ENCODE measurements around the gene SCD5. TPM values are rescaled to one million over a fixed set of nuclear protein-coding genes. Genes with fewer than 3 reads are reported as not detected.

Gene SCD5
- total RNA-seq, 2 donors from 2014 or later, result 51.4 TPM

DNA sequence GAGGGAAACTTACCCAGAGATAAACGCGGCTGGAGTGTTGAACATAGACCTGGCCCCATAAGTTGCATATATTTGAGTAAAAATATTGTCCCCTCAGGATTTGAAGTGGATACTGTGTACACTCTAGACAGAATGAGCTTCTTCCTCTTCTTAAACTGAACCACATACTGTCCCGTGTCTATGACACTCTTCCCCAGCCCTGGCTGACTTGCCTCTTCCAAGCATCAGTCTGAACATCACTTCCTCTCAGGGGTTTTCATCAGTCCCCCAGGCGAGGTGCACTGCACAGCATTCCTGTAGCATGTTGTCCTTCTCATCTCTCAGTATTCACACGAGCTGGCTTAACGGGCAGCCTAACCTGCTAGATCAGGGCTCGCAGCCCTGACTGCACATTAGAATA, 156.3 kb downstream of the SCD5 start:
- intact Hi-C loops (cut with DNase I), result no loop called here
- Histone ChIP-seq H3K27me3 (no peaks in the 10 kb centered on the region), H3K4me1 (peaks cover 12% of the 10 kb centered on the region), H3K36me3 (replicated peaks in 1 of 2; ENCODE audit: insufficient read depth in 1 of 2, low read depth in 2 of 2) (no peaks in the 10 kb centered on the region), H3K4me3 (no peak overlapping the region), H3K27ac (no peak overlapping the region), H3K9me3 (no peaks in the 10 kb centered on the region)
- DNase-seq, result no peak
- ATAC-seq, result no peak
- WGBS, 2 donors, result 69 to 74% methylated on average over 7 of the region's 7 CpGs
- no peak for TF ChIP-seq POLR2A (IDR thresholded peaks at IDR 0.05)
- TF ChIP-seq, protein P1, sequence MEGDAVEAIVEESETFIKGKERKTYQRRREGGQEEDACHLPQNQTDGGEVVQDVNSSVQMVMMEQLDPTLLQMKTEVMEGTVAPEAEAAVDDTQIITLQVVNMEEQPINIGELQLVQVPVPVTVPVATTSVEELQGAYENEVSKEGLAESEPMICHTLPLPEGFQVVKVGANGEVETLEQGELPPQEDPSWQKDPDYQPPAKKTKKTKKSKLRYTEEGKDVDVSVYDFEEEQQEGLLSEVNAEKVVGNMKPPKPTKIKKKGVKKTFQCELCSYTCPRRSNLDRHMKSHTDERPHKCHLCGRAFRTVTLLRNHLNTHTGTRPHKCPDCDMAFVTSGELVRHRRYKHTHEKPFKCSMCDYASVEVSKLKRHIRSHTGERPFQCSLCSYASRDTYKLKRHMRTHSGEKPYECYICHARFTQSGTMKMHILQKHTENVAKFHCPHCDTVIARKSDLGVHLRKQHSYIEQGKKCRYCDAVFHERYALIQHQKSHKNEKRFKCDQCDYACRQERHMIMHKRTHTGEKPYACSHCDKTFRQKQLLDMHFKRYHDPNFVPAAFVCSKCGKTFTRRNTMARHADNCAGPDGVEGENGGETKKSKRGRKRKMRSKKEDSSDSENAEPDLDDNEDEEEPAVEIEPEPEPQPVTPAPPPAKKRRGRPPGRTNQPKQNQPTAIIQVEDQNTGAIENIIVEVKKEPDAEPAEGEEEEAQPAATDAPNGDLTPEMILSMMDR (IDR thresholded peaks at IDR 0.05), result no peak

DNA sequence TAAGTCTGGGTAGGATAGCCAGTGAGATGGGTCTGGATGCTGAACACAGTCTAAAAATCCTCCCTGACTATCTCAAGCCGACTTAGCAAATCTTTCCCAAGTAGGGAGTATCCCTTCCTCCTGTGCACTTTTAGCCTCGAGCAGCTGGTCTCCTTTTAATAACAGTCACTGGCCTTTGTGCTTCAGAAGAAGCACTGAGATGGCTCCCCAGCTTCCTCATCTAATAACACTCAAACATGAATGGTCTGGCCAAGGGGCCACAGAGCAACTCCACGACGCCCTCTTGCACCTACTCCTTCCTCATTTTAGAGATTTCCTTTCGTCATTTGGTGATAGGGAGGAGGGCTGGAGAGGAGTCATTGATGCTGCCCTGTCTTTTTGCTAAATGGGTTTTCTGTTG, 158.1 kb downstream of the SCD5 start:
- no peak for DNase-seq
- H3K27me3 ChIP-seq, result no peaks in the 10 kb centered on the region
- H3K4me1 ChIP-seq, result peaks cover 12% of the 10 kb centered on the region
- 59 to 66% methylated on average over 5 of the region's 5 CpGs for WGBS, 2 donors
- TF ChIP-seq POLR2A (IDR thresholded peaks at IDR 0.05), result no peak
- TF ChIP-seq, protein P1 (IDR thresholded peaks at IDR 0.05), result no peak
- no peak for ATAC-seq
- intact Hi-C loops (cut with DNase I), result no loop called here
- no peaks in the 10 kb centered on the region for H3K36me3 ChIP-seq (replicated peaks in 1 of 2; ENCODE audit: insufficient read depth in 1 of 2, low read depth in 2 of 2)
- H3K9me3 ChIP-seq, result no peaks in the 10 kb centered on the region
- H3K4me3 ChIP-seq, result no peak overlapping the region
- no peak overlapping the region for H3K27ac ChIP-seq

DNA sequence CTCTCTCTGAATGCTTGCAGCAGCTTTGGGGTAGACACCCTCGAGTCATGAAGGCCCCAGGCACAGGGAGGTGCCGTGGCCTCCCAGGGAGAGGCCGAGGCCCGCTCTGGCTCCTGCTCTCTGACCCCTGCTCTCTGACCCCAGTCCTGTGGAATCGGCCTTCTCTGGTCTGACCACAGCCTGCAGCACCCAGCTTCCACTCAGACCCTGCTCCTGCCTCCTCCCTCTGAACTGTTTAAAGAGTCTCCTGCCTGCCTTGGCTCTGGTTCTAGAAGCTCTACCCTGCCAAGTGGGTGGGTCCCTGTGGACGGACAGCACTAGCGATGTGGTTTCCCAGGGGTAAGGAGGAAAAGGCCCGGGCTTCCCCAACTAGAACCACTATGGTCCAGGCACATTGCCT, 158.6 kb downstream of the SCD5 start:
- peaks cover 12% of the 10 kb centered on the region for H3K4me1 ChIP-seq
- DNase-seq (no peak), ATAC-seq (no peak)
- 72 to 74% methylated on average over 8 of the region's 8 CpGs for WGBS, 2 donors
- no peak overlapping the region for H3K4me3 ChIP-seq
- TF ChIP-seq POLR2A (IDR thresholded peaks at IDR 0.05), result no peak
- TF ChIP-seq, protein P1 (IDR thresholded peaks at IDR 0.05), result no peak
- no peaks in the 10 kb centered on the region for H3K36me3 ChIP-seq (replicated peaks in 1 of 2; ENCODE audit: insufficient read depth in 1 of 2, low read depth in 2 of 2)
- H3K9me3 ChIP-seq, result no peaks in the 10 kb centered on the region
- H3K27ac ChIP-seq, result no peak overlapping the region
- no peaks in the 10 kb centered on the region for H3K27me3 ChIP-seq
- intact Hi-C loops (cut with DNase I), result no loop called here

DNA sequence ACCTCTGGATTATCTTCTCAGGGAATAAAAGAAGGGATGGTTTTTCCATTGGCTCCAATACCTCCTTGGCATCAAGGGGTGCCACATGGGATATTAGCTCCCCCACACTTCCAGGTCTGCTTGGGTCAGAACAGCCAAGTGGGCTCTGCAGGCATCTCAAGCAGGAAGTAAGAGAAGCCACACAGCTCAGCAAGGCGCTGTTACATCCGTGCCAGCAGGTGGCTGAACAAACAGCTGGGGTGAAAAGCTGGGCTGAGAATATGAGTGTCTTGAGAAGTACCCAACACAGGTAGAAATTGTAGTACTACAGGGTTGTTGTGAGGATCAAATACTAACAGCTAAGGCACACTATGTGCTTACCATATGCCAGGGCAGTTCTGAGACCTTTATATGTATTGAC, 160.1 kb downstream of the SCD5 start:
- ATAC-seq, result no peak
- DNase-seq, result no peak
- Histone ChIP-seq H3K9me3 (no peaks in the 10 kb centered on the region), H3K27ac (no peak overlapping the region), H3K27me3 (no peaks in the 10 kb centered on the region), H3K36me3 (replicated peaks in 1 of 2; ENCODE audit: insufficient read depth in 1 of 2, low read depth in 2 of 2) (no peaks in the 10 kb centered on the region), H3K4me3 (no peak overlapping the region), H3K4me1 (peaks cover 12% of the 10 kb centered on the region)
- TF ChIP-seq, protein P1 (IDR thresholded peaks at IDR 0.05), result no peak
- TF ChIP-seq POLR2A (IDR thresholded peaks at IDR 0.05), result no peak
- intact Hi-C loops (cut with DNase I), result no loop called here
- 67 to 83% methylated on average over 2 of the region's 2 CpGs for WGBS, 2 donors

DNA sequence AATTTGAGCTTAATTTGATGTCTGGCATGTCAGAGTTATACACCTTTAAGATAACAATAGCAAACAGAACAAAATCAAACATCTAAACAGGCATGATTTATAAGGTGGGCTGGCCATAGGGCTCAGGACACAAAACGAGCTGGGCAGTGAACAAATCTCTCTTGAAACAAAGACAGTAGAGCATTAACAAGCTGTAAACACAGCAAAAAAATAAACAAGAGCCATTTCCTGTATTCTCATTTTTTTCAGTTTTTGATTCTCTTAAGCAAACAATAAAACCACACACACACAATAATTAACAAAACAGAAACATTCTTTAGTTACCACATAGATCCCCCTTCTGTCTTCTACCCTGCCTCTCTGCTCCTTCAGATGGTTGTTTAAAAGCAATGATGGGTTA, 168.5 kb downstream of the SCD5 start:
- 21 to 40% methylated on average over 1 of the region's 1 CpG for WGBS, 2 donors
- Histone ChIP-seq H3K4me3 (no peak overlapping the region), H3K36me3 (replicated peaks in 1 of 2; ENCODE audit: insufficient read depth in 1 of 2, low read depth in 2 of 2) (no peaks in the 10 kb centered on the region), H3K27me3 (no peaks in the 10 kb centered on the region), H3K4me1 (peaks cover 15% of the 10 kb centered on the region), H3K9me3 (no peaks in the 10 kb centered on the region), H3K27ac (no peak overlapping the region)
- ATAC-seq (no peak), DNase-seq (no peak)
- TF ChIP-seq, protein P1 (IDR thresholded peaks at IDR 0.05), result no peak
- TF ChIP-seq POLR2A (IDR thresholded peaks at IDR 0.05), result no peak
- intact Hi-C loops (cut with DNase I), result no loop called here
